Stimulated activated naive CD8-positive, alpha-beta T cell treated with anti-CD3 and anti-CD28 coated beads, Interleukin-15, Interleukin-2, amounts not matched to agents 100 ng/mL and 50 ng/mL, for 24 hours (primary cell): Measurements from ENCODE around the gene RPL10.

Experiments used
- H3K27ac Mint-ChIP-seq: one replicate; pipeline ENCODE4 v1.8.0; 2021; ENCODE audit warnings: mild to moderate bottlenecking, mixed read lengths
- H3K27me3 Mint-ChIP-seq: one replicate; pipeline ENCODE4 v1.8.0; 2021; ENCODE audit warnings: mixed read lengths
- H3K36me3 Mint-ChIP-seq: one replicate; pipeline ENCODE4 v1.8.0; 2021; ENCODE audit warnings: low read depth, mixed read lengths
- H3K4me1 Mint-ChIP-seq: one replicate; pipeline ENCODE4 v1.8.0; 2021; ENCODE audit warnings: low read depth, mixed read lengths
- H3K4me3 Mint-ChIP-seq: one replicate; pipeline ENCODE4 v1.8.0; 2021; ENCODE audit warnings: mild to moderate bottlenecking, mixed read lengths
- H3K9me3 Mint-ChIP-seq: one replicate; pipeline ENCODE4 v1.8.0; 2021; ENCODE audit warnings: mixed read lengths

RPL10 gene

GRCh38 chrX:154419189-154419588, 21.0 kb downstream of the RPL10 start:
- no peak overlapping the region for H3K27ac Mint-ChIP-seq
- H3K36me3 Mint-ChIP-seq: peaks cover 5% of the 10 kb centered on the region
- H3K27me3 Mint-ChIP-seq: no peaks in the 10 kb centered on the region
- H3K4me3 Mint-ChIP-seq: no peak overlapping the region
- H3K9me3 Mint-ChIP-seq: no peaks in the 10 kb centered on the region
- H3K4me1 Mint-ChIP-seq: peaks cover 5% of the 10 kb centered on the region

- Mint-ChIP-seq H3K9me3 (no peaks in the 10 kb centered on the region), H3K4me1 (peaks cover 5% of the 10 kb centered on the region), H3K36me3 (peaks cover 5% of the 10 kb centered on the region), H3K27me3 (no peaks in the 10 kb centered on the region), H3K27ac (no peak overlapping the region), H3K4me3 (no peak overlapping the region)
Observed at GRCh38 chrX:154419688-154420401, 21.7 kb downstream of the RPL10 start.

- Mint-ChIP-seq H3K27me3 (no peaks in the 10 kb centered on the region), H3K36me3 (peaks cover 5% of the 10 kb centered on the region), H3K27ac (no peak overlapping the region), H3K4me1 (peaks cover 5% of the 10 kb centered on the region), H3K9me3 (no peaks in the 10 kb centered on the region), H3K4me3 (no peak overlapping the region)
Observed at GRCh38 chrX:154420402-154420756, 22.2 kb downstream of the RPL10 start.

- peaks cover 20% of the 10 kb centered on the region for H3K4me1 Mint-ChIP-seq
- H3K9me3 Mint-ChIP-seq: no peaks in the 10 kb centered on the region
- no peaks in the 10 kb centered on the region for H3K27me3 Mint-ChIP-seq
- H3K36me3 Mint-ChIP-seq: no peaks in the 10 kb centered on the region
- no peak overlapping the region for H3K27ac Mint-ChIP-seq
- H3K4me3 Mint-ChIP-seq: peak overlapping the region; percentile 80
Observed at GRCh38 chrX:154426916-154427770, 29.0 kb downstream of the RPL10 start.

- Mint-ChIP-seq H3K27me3 (no peaks in the 10 kb centered on the region), H3K4me1 (peaks cover 20% of the 10 kb centered on the region), H3K27ac (peak within 1 kb of the TSS; percentile 63), H3K4me3 (peak within 1 kb of the TSS; percentile 80), H3K36me3 (no peaks in the 10 kb centered on the region), H3K9me3 (no peaks in the 10 kb centered on the region)
Observed at GRCh38 chrX:154428176-154429171, 30.3 kb downstream of the RPL10 start, which contains the start of gene ATP6AP1. TSS of gene ATP6AP1 (plus strand) at chrX:154428677. CDS start at chrX:154428693, 16 bp downstream.

GRCh38 chrX:154429711-154430110, 31.5 kb downstream of the RPL10 start:
- H3K4me3 Mint-ChIP-seq: peak overlapping the region; percentile 80
- H3K36me3 Mint-ChIP-seq: no peaks in the 10 kb centered on the region
- peak overlapping the region; percentile 63 for H3K27ac Mint-ChIP-seq
- peaks cover 20% of the 10 kb centered on the region for H3K4me1 Mint-ChIP-seq
- no peaks in the 10 kb centered on the region for H3K9me3 Mint-ChIP-seq
- H3K27me3 Mint-ChIP-seq: no peaks in the 10 kb centered on the region

GRCh38 chrX:154430479-154430878, 32.3 kb downstream of the RPL10 start:
- peaks cover 2% of the 10 kb centered on the region for H3K36me3 Mint-ChIP-seq
- peak overlapping the region; percentile 22 for H3K27ac Mint-ChIP-seq
- peak overlapping the region; percentile 3 for H3K4me3 Mint-ChIP-seq

GRCh38 chrX:154430916-154431315, 32.7 kb downstream of the RPL10 start:
- Mint-ChIP-seq H3K36me3 (peaks cover 7% of the 10 kb centered on the region), H3K4me3 (no peak overlapping the region), H3K27ac (peak overlapping the region; percentile 22), H3K4me1 (peaks cover 20% of the 10 kb centered on the region), H3K9me3 (no peaks in the 10 kb centered on the region), H3K27me3 (no peaks in the 10 kb centered on the region)

More at GRCh38 chrX:154430479-154430878, 32.3 kb downstream of the RPL10 start:
- Mint-ChIP-seq H3K27me3 (no peaks in the 10 kb centered on the region), H3K9me3 (no peaks in the 10 kb centered on the region), H3K4me1 (peaks cover 20% of the 10 kb centered on the region)

GRCh38 chrX:154431341-154431740, 33.2 kb downstream of the RPL10 start:
- Mint-ChIP-seq H3K27me3 (no peaks in the 10 kb centered on the region), H3K27ac (peak overlapping the region; percentile 36), H3K4me1 (peaks cover 25% of the 10 kb centered on the region), H3K4me3 (no peak overlapping the region), H3K9me3 (no peaks in the 10 kb centered on the region), H3K36me3 (peaks cover 11% of the 10 kb centered on the region)

GRCh38 chrX:154432210-154432609, 34.0 kb downstream of the RPL10 start:
- peaks cover 25% of the 10 kb centered on the region for H3K4me1 Mint-ChIP-seq
- H3K36me3 Mint-ChIP-seq: peaks cover 11% of the 10 kb centered on the region
- H3K27me3 Mint-ChIP-seq: no peaks in the 10 kb centered on the region
- no peak overlapping the region for H3K27ac Mint-ChIP-seq
- H3K4me3 Mint-ChIP-seq: no peak overlapping the region
- no peaks in the 10 kb centered on the region for H3K9me3 Mint-ChIP-seq

GRCh38 chrX:154433605-154434004, 35.4 kb downstream of the RPL10 start:
- no peaks in the 10 kb centered on the region for H3K27me3 Mint-ChIP-seq
- no peak overlapping the region for H3K4me3 Mint-ChIP-seq
- no peak overlapping the region for H3K27ac Mint-ChIP-seq
- H3K36me3 Mint-ChIP-seq: peaks cover 11% of the 10 kb centered on the region
- H3K9me3 Mint-ChIP-seq: no peaks in the 10 kb centered on the region
- H3K4me1 Mint-ChIP-seq: peaks cover 30% of the 10 kb centered on the region

GRCh38 chrX:154434394-154435168, 36.4 kb downstream of the RPL10 start:
- no peak overlapping the region for H3K4me3 Mint-ChIP-seq
- peaks cover 14% of the 10 kb centered on the region for H3K36me3 Mint-ChIP-seq
- no peaks in the 10 kb centered on the region for H3K9me3 Mint-ChIP-seq
- peaks cover 28% of the 10 kb centered on the region for H3K4me1 Mint-ChIP-seq
- no peak overlapping the region for H3K27ac Mint-ChIP-seq
- H3K27me3 Mint-ChIP-seq: no peaks in the 10 kb centered on the region

- Mint-ChIP-seq H3K27ac (no peak overlapping the region), H3K4me1 (peaks cover 24% of the 10 kb centered on the region), H3K36me3 (peaks cover 14% of the 10 kb centered on the region), H3K4me3 (no peak overlapping the region), H3K27me3 (no peaks in the 10 kb centered on the region), H3K9me3 (no peaks in the 10 kb centered on the region)
Observed at GRCh38 chrX:154435171-154435733, 37.1 kb downstream of the RPL10 start.
